GM12872 (cell line): ENCODE data around the gene NOLC1.

Experiments
- CTCF ChIP-seq: IDR thresholded peaks from 3 replicates; pipeline ENCODE4 v1.5.1; 2011; ENCODE audit warnings: low read depth, mild to moderate bottlenecking, low read length, moderate library complexity; ENCODE audit not compliant: insufficient read depth

Gene NOLC1

GRCh38 chr10:102185811-102186527 lies 33.8 kb downstream of the NOLC1 start:
- TF ChIP-seq CTCF: no peak

DNA sequence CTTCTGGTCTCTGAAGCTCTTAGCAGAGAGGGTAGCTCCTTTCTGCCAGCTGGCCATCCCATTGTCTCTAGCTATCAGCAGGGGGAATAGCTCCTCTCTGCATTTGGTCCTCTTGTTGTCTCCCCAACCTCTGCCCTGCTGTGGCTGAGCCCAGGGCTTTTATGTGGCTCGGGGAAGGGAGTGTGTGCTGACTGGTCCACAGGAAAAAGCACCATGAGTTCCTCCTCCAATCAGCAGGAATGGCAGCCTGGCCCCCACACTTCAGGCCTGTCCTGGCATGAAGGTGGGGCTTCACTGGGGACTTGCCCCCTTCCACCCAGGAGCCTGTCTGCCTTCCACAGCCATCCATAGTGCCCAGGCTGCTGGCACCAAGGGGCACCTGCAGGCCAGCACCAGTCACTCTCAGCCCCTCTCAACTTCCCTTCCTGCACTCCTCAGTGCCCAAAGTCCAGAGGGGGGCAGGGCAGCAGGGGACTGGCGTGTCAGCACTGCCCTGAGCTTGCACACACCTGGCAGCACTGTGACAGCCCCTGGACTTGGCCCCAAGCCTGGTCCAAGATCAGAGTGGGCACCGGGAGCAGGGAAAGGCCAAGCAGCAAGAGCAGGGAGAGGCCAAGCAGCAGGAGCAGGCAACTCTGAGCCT lies 36.2 kb downstream of the NOLC1 start:
- TF ChIP-seq CTCF: no peak

- TF ChIP-seq CTCF: no peak
Measured at GRCh38 chr10:102191956-102192355, 39.8 kb downstream of the NOLC1 start.

DNA sequence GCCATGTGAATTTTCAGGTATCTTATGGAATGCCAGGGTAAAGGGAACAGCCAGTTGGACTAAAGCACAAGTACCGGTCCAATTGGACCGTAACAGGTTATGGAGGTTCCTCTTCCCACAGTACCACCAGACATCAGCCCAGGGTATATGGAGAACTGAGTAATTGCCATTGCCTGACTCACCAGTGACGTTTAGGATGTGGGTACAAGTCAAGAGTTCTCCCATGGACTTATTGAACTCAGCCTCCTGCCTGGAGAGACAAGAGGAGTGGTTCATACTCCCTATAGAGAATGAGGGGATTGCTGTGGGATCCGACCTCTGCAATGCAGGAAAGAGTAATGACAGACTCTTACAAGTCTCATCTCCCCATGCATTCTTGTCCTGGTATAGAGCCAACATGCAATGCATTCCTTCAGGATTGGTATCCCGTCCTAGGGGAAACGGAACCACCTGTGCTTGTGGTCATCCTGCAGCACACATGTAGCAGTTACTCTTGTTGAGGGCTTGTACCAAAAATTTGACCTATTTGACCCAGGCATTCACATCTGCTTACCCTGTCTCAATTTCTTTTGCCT lies 43.2 kb downstream of the NOLC1 start:
- no peak for TF ChIP-seq CTCF

DNA sequence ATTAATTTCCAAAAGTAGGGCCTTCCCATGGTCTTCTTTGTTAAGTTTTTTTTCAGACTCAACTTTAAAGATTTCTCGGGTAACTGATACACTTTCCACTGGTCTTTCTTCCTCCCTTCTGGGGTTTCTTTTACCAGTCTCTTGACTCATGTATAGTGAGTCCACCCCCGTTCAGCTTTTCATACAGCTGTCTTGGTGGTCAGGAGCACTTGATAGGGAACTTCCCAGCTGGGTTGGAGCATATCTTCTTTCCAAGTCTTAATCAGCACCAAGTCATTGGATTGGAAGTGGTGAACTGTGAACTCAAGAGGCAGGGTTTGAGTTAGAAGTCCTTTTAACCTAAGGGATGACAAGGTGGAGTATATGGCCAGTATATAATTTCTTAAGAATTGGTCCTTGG lies 44.7 kb downstream of the NOLC1 start:
- no peak for TF ChIP-seq CTCF

- TF ChIP-seq CTCF: no peak
Measured at GRCh38 chr10:102198027-102198426, 45.8 kb downstream of the NOLC1 start.

- no peak for TF ChIP-seq CTCF
Measured at GRCh38 chr10:102200751-102201640, 48.8 kb downstream of the NOLC1 start.
